HEK293T (cell line): ENCODE measurements around the gene TRMT61B.

ENCODE experiments used
- CTBP1 ChIP-seq: fragments of 450-650 bp; IDR thresholded peaks from 2 replicates; pipeline ENCODE4 v1.6.1; 2016; ENCODE audit warnings: borderline replicate concordance
- FOXM1 ChIP-seq: fragments of 450-650 bp; IDR thresholded peaks from 2 replicates; pipeline ENCODE4 v1.6.1; 2017; ENCODE audit warnings: mild to moderate bottlenecking, borderline replicate concordance
- PKNOX1 ChIP-seq: fragments of 450-650 bp; IDR thresholded peaks from 2 replicates; pipeline ENCODE4 v1.6.1; 2016
- SP1 ChIP-seq: fragments of 450-650 bp; IDR thresholded peaks from 2 replicates; pipeline ENCODE4 v1.6.1; 2017
- SUZ12 ChIP-seq: fragments of 450-650 bp; IDR thresholded peaks from 2 replicates; pipeline ENCODE4 v1.6.1; 2016; ENCODE audit warnings: mild to moderate bottlenecking
- ZNF384 ChIP-seq: fragments of 450-650 bp; IDR thresholded peaks from 2 replicates; pipeline ENCODE4 v1.6.1; 2016

DNA sequence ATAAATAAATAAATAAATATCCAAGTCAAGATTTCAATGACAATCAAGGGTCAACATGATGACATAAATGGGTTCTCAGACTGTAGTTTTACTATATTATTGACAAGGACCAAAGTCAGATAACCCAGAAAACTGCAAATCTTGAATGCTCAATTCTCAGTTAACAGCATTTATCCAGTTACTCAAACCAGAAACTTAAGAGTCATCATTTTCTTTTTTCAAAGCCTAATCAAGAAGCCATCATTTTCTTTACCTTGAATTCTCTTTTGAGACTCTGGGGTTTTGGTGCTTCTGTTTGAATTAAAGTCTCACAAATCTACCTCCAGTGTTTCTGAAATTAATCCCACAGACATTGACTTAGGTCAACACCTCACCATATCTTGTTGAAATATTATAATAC lies 14.1 kb downstream of the TRMT61B start:
- TF ChIP-seq SP1 (no peak), FOXM1 (no peak), ZNF384 (no peak), SUZ12 (no peak), PKNOX1 (no peak), CTBP1 (no peak)
